GM23248 (cell line): ENCODE data around the gene SSTR5.

Experiments used
- EZH2 ChIP-seq: fragments of 200-600 bp; sonication (generic); IDR thresholded peaks from 2 replicates; pipeline ENCODE4 v1.6.1; 2018; ENCODE audit warnings: antibody characterized with exemption, mild to moderate bottlenecking; ENCODE audit not compliant: insufficient read depth, poor library complexity, severe bottlenecking
- EZH2phosphoT487 ChIP-seq: fragments of 200-600 bp; sonication (generic); IDR thresholded peaks from 2 replicates; pipeline ENCODE4 v1.6.1; 2018; ENCODE audit warnings: antibody characterized with exemption, moderate library complexity, mild to moderate bottlenecking, low read depth; ENCODE audit not compliant: insufficient read depth

DNA sequence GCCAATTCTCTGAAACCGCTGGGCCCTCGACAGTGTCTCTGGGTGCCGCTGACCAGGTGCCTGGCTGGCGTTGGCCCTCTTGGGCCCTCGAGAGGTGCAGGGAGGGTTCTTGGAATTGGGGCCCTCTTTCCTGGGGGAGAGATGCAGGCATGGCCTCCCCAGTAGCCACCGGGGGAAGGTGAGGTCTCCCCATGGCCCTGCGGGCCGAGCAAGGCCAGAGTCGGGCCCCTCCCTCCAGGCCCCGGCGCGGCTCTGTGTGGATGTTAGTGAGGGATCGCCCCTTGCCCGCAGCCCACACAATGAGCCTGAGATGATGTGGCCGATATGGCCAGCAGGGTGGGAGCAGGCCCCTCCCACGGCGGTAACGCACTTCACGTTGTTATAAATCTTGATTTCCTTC, 46.6 kb downstream of the SSTR5 start:
- TF ChIP-seq EZH2 (no peak), EZH2phosphoT487 (no peak)
